ENCODE results near the gene MAEA.

GRCh38 chr4:1346781-1347409, 57.2 kb downstream of the MAEA start, which contains the start of gene UVSSA:
- TF ChIP-seq CTCF (IDR thresholded peaks at IDR 0.05; ENCODE audit: low read length) (no peak), EZH2 (IDR thresholded peaks at IDR 0.05; ENCODE audit: borderline replicate concordance, low read length) (no peak)

Measured in OCI-LY1 (cell line).